GM10847 (cell line): ENCODE measurements around the gene STMND1.

Source experiments
- POLR2A ChIP-seq: IDR thresholded peaks from 2 replicates; pipeline ENCODE4 v1.6.1; 2011; ENCODE audit not compliant: insufficient read length; ENCODE audit errors: extremely low read depth

STMND1 gene

DNA sequence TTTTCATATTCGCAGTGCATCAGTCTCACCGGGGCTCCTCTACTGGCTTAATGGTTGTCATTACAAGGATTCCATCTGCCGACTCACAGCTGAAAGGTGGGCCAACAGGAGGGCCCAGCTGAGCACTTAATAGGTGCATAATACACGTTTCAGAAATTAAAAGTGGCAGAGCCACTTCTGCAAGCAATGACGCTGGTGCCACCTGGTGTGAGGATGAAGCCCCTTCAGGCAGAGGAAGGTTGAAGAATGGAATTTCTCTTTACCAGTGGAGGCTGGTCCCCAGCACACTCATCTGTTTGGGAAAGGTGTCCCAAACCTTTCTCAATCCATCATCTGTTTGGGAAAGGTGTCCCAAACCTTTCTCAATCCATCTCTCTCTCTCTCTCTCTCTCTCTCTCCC, 8.2 kb upstream of the STMND1 start:
- TF ChIP-seq POLR2A: no peak

DNA sequence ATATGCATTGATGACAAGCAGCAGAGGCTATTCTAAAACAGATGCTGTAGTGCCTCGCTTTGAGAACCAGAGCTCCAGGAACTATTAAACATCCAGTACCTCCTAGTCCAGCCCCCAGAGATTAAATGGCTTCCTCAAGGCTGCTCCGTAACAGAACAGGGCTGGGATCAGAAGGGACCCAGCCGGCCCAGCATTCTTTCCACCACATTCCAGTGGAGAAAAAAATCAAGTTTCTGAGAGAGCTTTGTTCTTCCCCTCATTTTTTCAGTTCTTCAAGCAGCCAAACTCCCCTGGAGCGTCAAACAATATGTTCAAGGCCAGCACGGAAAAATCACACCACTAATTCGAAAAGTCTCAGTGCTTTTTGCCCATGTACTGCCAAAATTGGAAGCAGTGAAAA, 5.8 kb upstream of the STMND1 start:
- no peak for TF ChIP-seq POLR2A

DNA sequence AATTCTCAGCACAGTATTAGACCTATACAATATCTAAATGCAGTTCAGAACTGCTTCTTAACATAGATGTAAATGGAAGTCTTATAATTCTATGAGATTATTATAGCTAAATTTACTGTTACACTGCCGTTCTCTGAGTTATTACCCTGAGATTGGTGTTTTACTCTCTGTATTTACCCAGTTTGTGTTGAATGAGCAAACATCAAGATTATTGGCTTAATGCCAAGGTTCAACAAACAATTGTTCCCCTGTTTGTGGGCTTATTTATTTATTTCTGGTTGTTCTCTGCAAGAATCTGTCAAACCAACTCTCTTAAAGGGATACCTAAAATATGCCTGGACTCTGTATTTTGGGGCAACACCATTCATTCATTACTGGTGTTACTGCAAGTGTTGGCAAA, 5.2 kb upstream of the STMND1 start:
- TF ChIP-seq POLR2A: no peak

DNA sequence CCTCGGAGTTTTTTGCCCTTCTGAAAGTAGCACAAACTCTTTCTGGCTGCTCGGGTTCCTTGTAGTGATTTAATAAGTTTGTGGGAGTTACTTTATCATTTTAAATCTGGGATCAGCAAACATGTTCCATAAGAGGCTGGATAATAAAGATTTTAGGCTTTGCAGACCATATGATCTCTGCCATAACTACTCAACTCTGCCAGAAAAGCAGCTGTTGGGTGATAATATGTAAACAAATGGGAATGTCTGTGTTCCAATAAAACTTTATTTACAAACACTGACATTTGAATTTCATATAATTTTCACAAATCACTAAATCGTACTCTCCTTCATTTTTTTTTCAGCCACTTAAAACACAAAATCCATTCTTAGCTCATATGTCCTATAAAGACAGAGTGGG, 3.9 kb upstream of the STMND1 start:
- no peak for TF ChIP-seq POLR2A

DNA sequence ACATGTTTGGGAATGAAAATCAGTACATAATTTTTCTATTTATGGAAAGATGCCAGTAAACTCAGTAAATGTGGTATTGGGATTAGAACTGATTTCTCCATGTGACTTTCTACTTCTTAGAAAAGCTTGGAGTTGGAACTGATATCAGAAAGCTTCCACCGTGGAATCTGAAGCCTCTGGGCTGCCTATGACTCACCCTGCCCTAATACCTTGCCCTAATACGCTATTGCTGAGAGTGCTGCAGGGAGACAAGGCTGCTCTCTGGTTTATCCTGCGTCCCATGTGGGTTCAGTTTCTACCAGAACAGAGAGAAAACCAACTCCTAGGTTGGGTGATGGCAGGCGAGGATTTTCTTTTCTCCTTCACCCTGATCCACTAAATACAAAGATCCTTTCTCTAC, 3.3 kb upstream of the STMND1 start:
- TF ChIP-seq POLR2A: no peak

DNA sequence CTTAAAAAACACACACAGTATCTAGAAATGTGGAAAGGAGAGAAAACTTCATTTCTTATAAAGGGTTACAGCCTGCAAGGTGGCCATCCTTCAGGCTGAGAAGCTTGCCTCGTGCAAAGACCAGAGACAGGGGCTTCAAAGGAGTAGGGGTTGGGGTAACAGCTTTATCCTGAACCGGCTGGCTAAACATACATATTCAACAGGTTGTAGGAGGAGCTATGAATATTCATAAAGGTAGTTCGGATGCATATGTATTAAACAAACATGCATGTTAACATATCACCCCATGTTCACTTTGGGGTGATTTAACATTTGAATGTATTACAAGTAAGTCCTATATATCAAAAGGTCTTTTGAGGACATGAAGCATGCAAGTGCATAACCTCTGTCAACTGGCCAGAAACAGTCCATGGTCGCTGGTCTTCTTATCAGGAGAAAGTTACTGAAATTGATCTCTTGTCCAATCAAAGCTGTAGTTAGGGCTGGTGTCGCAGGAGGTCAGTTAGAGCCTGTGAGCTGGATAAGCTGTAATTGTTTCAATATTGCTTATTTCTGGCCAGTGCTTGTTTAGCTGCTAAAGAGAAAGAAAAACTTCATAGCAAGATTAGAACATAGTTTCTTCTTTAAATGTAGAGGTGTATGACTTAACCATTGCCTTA, 2.3 kb upstream of the STMND1 start:
- TF ChIP-seq POLR2A: no peak

DNA sequence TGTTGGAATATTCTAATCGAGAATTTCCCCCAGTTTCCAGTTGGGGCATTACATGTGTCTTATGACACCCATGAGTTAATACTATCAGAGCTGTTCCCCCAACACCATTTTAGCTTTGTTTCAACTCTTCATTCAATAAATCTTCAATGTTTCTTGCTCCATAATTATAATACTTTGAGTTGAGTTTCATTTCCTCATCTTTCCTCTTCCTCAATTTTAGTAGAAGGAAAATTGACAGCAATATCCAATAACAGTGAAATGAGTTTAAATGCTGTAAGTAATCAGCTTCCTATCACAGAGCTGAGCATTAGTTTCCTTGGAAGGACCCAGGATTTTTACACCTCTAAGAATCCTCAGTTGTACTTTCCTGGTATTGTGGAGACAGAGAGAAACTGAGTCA, 1.0 kb upstream of the STMND1 start:
- TF ChIP-seq POLR2A: no peak

DNA sequence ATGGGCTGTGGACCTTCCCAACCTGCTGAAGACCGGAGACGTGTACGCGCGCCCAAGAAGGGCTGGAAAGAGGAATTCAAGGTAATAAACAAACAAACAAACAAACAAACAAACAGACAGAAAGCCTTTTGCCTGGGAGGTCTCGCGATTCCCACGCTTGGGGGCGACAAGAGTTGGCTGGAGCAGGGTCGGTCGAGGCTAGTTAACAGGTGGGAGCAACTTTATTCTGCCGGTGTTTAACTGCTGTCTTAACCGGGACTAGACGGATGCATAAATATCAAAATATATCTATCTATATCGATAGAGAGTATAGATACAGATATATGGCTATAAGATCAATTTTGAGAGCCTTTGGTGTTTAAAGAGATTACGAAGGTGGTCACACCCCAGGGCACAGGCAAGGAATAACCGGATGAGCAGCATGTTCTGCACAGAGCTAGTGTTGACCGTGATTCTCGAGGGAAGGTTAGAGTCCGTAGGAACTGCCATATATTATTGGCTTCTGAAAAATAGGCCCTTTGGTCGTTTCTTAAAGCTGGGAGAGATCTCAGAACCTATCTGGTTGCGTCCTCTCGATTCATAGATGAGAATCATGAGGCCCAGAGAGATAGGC, 514 bp downstream of the STMND1 start:
- no peak for TF ChIP-seq POLR2A

DNA sequence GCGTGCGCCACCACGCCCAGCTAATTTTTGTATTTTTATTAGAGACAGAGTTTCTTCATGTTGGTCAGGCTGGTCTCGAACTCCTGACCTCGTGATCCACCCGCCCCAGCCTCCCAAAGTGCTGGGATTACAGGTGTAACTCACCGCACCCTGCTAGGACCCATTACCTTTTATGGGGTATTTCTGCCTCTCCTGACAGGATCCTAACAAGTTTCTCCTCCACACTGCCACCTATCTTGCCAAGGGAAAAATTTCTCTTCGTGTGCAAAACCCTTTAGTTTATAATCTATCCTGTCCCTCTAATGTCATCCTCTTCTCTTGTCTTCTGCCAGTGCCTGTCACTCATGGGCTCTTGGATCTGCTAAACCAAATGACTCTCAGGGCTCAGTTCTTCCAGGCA, 1.9 kb downstream of the STMND1 start:
- TF ChIP-seq POLR2A: no peak

DNA sequence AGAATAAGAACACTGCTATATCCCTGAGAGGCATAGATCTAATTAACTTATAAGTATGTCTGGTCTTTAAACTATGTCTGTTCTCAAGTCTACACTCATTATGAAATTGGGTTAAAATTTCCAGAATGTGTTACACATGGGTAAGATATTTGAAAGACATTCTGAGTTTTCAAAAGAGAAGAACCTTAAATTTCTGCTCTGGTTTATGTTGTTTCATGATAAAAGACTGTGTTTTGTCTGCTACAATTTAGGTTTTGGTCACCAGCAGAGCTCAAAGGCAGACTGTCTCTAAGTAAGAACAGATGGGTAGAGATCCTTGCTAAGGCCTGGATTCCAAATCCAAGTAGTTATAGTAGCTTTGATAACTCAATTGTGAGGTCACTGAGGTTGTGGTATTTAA, 6.0 kb downstream of the STMND1 start:
- no peak for TF ChIP-seq POLR2A

DNA sequence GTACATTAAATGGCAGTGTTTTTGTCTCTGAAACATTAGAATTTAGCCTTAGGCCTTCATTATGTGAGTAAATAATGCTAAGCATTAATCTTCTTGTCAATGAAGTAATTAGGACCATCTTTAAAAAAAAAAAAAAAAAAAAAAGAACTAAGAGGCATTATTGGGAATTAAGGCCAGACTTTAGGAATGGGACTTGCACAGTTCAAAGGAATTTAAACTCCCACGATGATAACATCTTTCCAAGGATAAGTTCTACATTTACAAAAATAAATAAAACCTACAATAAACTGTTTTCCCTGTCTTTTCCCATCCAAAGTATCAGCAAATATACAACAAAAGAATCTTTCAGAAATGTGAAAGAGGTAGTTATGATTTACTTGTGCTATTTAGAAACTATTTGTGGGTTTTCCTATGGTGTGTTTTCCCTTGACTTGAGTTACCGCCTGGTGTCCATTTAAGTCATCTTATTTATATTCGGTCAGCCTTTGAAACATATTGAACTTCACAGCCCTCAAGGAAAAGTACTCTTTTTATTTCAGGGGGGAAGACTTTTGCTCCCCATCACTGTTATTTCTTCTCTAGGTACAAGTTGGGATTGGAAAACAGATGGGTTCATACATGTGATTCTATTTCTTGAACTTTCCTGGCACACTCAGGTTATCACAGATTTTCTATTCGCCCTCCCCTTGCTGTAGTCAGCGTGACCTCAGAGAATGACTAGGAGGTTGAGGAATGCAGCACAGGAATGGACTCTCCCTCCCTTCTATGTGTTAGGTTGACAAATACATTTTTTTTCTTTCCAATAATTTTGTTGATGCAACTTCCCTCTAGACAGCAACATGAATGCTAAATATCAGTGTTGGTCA, 13.6 kb downstream of the STMND1 start:
- no peak for TF ChIP-seq POLR2A

DNA sequence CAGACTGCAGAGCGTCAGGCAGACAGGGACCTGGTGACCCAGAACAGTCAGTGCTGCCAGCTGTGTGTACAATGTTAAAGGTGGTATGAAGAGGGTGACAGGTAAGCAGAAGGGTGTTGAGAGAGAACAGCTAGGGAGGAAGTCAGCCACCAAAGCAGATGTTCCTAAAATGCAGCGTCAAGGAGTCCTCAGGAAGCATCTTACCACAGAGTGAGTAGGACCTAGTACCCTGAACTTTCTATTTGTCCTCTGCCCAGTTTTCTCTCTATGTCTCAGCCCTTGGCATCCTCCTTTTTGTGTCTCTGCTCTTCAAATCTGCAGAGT, 14.2 kb downstream of the STMND1 start:
- no peak for TF ChIP-seq POLR2A

DNA sequence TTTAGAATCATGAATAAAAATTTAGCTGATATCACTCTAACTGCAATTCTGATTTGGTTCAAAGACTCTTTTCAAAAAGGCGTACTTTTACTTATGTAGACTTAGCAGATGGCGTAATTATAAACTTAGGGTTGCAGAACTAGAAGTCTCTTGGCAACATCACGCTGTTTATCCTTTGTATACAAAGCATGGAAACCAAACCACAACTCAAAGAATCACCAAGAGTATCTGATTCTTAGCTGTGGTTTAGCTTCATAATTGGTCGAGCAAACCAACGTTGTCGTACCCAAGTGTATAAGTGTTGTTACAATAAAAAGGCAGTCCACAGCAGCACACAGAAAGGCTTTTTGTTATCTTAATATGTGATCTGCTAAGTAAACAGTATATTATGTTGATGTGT, 18.2 kb downstream of the STMND1 start:
- no peak for TF ChIP-seq POLR2A

DNA sequence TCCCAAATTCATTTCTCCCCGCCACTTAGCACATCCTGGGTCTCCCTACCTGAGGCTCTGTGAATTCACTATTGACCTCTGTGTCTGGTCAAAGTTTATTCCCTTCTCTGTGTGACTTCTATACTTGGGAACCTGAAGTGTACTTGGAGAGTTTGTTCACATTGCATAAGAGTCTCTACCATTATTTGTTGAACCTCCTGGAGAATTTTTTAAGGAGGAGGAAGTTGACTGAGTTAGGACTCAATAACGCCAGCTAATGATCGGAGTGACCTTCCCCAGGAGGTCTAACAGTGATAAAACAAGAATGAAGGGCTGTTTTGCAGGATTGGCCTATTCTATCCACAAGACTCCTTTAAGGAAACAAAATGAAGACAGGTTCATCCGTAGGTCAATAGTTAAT, 23.6 kb downstream of the STMND1 start:
- TF ChIP-seq POLR2A: no peak

DNA sequence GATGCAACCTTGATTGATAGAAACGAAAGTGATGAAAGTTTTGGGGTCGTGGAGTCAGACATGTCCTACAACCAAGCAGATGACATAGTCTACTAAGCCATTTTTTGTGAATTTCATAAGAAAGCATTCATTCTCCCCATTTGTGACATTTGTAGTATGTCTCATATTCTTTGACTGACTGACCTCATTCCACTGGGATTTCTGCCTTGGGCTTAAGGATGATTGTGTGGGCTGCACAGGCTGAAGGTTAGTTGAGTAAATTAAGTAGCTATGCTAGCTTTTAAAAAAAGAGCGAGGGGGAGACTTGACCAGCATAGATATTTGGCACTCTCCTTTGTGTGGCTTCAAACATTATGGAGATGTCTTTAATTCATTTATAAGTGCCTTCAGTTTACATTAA, 28.9 kb downstream of the STMND1 start:
- no peak for TF ChIP-seq POLR2A

DNA sequence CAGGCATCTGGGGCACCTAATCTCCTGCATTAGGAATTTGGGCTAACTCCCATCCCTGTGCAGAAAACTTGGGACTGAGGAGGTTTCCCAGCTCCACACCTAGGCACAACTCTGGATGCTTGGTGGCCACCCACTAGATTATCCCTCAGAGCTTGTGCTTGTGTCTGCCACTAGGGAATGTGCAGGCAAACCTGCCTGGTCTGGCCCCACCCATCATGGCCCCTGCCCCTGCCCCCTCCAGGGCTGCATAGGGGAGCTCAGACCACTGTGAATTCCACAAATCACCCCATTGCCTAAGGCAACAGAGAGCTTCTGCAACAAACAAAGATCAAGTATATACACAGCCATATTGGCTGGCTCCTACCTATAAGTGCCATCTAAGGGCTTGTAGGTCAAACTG, 31.1 kb downstream of the STMND1 start:
- TF ChIP-seq POLR2A: no peak

DNA sequence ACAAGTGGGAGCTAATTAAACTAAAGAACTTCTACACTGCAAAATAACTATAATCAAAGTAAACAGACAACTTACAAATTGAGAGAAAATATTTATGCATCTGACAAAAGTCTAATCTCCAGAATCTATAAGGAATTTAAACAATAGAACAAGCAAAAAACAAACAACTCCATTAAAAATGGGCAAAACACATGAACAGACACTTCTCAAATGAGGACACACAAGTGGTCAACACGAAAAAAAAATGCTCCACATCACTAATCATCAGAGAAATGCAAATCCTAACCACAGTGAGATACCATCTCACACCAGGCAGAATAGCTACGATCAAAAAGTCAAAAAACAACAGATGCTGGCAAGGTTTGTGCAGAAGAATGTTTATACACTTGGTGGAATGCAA, 36.2 kb downstream of the STMND1 start:
- TF ChIP-seq POLR2A: no peak

DNA sequence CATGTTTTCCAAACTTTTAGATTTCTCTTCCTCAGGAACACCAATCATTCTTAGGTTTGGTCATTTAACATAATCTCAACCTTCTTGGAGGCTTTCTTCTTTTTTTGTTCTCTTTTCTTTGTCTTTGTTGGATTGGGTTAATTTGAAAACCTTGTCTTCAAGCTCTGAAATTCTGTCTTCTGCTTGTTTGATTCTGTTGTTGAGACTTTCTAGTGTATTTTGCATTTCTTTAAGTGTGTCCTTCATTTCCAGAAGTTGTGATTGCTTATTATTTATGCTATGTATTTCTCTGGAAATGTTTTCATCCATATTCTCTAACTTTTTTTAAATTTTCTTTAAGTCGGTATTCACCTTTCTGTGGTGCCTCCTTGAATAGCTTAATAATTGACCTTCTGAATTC, 42.2 kb downstream of the STMND1 start:
- TF ChIP-seq POLR2A: no peak
